Measurements from ENCODE around the gene XRCC6. TPM values are rescaled to one million over a fixed set of nuclear protein-coding genes. Genes with fewer than 3 reads are reported as not detected.

XRCC6 gene
- total RNA-seq, 1 donor from 2014 or later: 297 TPM

- H3K9me3 Mint-ChIP-seq: no peaks in the 10 kb centered on the region
- no peaks in the 10 kb centered on the region for H3K4me1 Mint-ChIP-seq
- DNase-seq: no peak
- ChIA-PET CTCF (no interaction called here), POLR2A (no interaction called here)
- TF ChIP-seq, protein P1, sequence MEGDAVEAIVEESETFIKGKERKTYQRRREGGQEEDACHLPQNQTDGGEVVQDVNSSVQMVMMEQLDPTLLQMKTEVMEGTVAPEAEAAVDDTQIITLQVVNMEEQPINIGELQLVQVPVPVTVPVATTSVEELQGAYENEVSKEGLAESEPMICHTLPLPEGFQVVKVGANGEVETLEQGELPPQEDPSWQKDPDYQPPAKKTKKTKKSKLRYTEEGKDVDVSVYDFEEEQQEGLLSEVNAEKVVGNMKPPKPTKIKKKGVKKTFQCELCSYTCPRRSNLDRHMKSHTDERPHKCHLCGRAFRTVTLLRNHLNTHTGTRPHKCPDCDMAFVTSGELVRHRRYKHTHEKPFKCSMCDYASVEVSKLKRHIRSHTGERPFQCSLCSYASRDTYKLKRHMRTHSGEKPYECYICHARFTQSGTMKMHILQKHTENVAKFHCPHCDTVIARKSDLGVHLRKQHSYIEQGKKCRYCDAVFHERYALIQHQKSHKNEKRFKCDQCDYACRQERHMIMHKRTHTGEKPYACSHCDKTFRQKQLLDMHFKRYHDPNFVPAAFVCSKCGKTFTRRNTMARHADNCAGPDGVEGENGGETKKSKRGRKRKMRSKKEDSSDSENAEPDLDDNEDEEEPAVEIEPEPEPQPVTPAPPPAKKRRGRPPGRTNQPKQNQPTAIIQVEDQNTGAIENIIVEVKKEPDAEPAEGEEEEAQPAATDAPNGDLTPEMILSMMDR (IDR thresholded peaks at IDR 0.05): no peak
- peaks cover 14% of the 10 kb centered on the region for H3K36me3 Mint-ChIP-seq (ENCODE audit: low read depth)
- H3K4me3 Mint-ChIP-seq: no peak overlapping the region
- intact Hi-C loops (cut with micrococcal nuclease): no loop called here
- H3K27ac Mint-ChIP-seq: no peak overlapping the region
- ATAC-seq (ENCODE audit: low read depth): no peak
- H3K27me3 Mint-ChIP-seq: no peaks in the 10 kb centered on the region
Observed at GRCh38 chr22:41575533-41575932, 45.6 kb upstream of the XRCC6 start.

GRCh38 chr22:41576877-41577276 lies 44.2 kb upstream of the XRCC6 start:
- peak; percentile 60 for ATAC-seq (ENCODE audit: low read depth)
- Mint-ChIP-seq H3K9me3 (no peaks in the 10 kb centered on the region), H3K27ac (no peak overlapping the region), H3K4me1 (no peaks in the 10 kb centered on the region), H3K4me3 (no peak overlapping the region), H3K36me3 (ENCODE audit: low read depth) (peaks cover 14% of the 10 kb centered on the region), H3K27me3 (no peaks in the 10 kb centered on the region)
- intact Hi-C loops (cut with micrococcal nuclease): no loop called here
- POLR2A ChIA-PET: interaction anchor here (0.8 to 1.2 kb wide), 2 partner anchors 13 to 44 kb away, joined by 3 to 4 read pairs; partner anchors contain the start of genes DESI1, PMM1 and XRCC6
- TF ChIP-seq, protein P1 (IDR thresholded peaks at IDR 0.05): no peak
- DNase-seq: no peak
- CTCF ChIA-PET: interaction anchor here (1.1 kb wide), 1 partner anchor 21 kb away, joined by 3 read pairs; no protein-coding TSS in a partner anchor

GRCh38 chr22:41578114-41578513 lies 43.0 kb upstream of the XRCC6 start:
- H3K36me3 Mint-ChIP-seq (ENCODE audit: low read depth): peaks cover 23% of the 10 kb centered on the region
- no peak for ATAC-seq (ENCODE audit: low read depth)
- H3K4me1 Mint-ChIP-seq: no peaks in the 10 kb centered on the region
- intact Hi-C loops (cut with micrococcal nuclease): no loop called here
- TF ChIP-seq, protein P1 (IDR thresholded peaks at IDR 0.05): no peak
- H3K27me3 Mint-ChIP-seq: no peaks in the 10 kb centered on the region
- no peaks in the 10 kb centered on the region for H3K9me3 Mint-ChIP-seq
- no peak overlapping the region for H3K27ac Mint-ChIP-seq
- no peak overlapping the region for H3K4me3 Mint-ChIP-seq
- ChIA-PET POLR2A (interaction anchor here (0.6 to 1.0 kb wide), 2 partner anchors 11 to 12 kb away, joined by 3 to 4 read pairs; partner anchors contain the start of gene PMM1), CTCF (no interaction called here)
- no peak for DNase-seq

DNA sequence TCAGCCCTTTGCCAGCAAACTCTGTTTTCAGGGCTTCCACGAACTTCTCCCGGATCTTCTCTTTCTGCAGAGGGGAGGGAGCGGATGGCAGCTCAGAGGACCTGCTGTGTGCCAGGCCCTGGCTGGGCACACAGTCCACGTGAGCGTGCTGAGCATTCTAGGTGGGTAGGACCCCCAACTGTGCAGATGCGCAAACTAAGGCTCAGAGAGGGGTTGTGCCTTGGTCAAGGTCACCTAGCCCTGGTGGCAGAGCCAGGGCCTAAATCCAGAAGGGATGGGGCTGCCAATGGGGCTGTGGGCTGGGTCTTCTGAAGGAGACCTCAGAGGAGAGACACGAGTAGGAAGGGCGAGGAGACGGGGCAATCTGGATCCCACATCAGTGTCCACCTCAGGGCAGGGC lies 42.3 kb upstream of the XRCC6 start:
- H3K27ac Mint-ChIP-seq: no peak overlapping the region
- no peaks in the 10 kb centered on the region for H3K4me1 Mint-ChIP-seq
- intact Hi-C loops (cut with micrococcal nuclease): no loop called here
- peaks cover 29% of the 10 kb centered on the region for H3K36me3 Mint-ChIP-seq (ENCODE audit: low read depth)
- TF ChIP-seq, protein P1 (IDR thresholded peaks at IDR 0.05): no peak
- H3K4me3 Mint-ChIP-seq: no peak overlapping the region
- H3K9me3 Mint-ChIP-seq: no peaks in the 10 kb centered on the region
- DNase-seq: no peak
- ATAC-seq (ENCODE audit: low read depth): no peak
- no peaks in the 10 kb centered on the region for H3K27me3 Mint-ChIP-seq
- POLR2A ChIA-PET: interaction anchor here (0.6 kb wide), 1 partner anchor 12 kb away, joined by 3 read pairs; no protein-coding TSS in a partner anchor
- CTCF ChIA-PET: no interaction called here

GRCh38 chr22:41579297-41579996 lies 41.6 kb upstream of the XRCC6 start:
- peaks cover 29% of the 10 kb centered on the region for H3K36me3 Mint-ChIP-seq (ENCODE audit: low read depth)
- no peaks in the 10 kb centered on the region for H3K4me1 Mint-ChIP-seq
- no peaks in the 10 kb centered on the region for H3K9me3 Mint-ChIP-seq
- H3K27me3 Mint-ChIP-seq: no peaks in the 10 kb centered on the region
- TF ChIP-seq, protein P1 (IDR thresholded peaks at IDR 0.05): no peak
- no peak for ATAC-seq (ENCODE audit: low read depth)
- ChIA-PET CTCF (no interaction called here), POLR2A (no interaction called here)
- intact Hi-C loops (cut with micrococcal nuclease): no loop called here
- DNase-seq: no peak
- H3K4me3 Mint-ChIP-seq: no peak overlapping the region
- no peak overlapping the region for H3K27ac Mint-ChIP-seq

All from activated B cell treated with CpG ODN at 0.5 μM for 24 hours (primary cell).